Fibroblast of upper back skin (primary cell): ENCODE data around the gene ELOVL2.
"Not testable (repeated sequence)": the region's sequence is repeated elsewhere in the genome, so short reads cannot be mapped to it uniquely, and the experiment has no call there.

Experiments used
- DNase-seq: peaks from one replicate; pipeline ENCODE4 v3.0.0-alpha.2; 2013

The ELOVL2 gene

GRCh38 chr6:11043961-11044711 is at the start of gene ELOVL2:
TSS of gene ELOVL2 (minus strand) at chr6:11044305. CDS start at chr6:11044230, 75 bp downstream.
- DNase-seq: peak; percentile 41

GRCh38 chr6:11093376-11093625 is 49.2 kb upstream of the ELOVL2 start:
- DNase-seq: no peak

GRCh38 chr6:11092668-11093375 is 48.7 kb upstream of the ELOVL2 start:
- DNase-seq: peak; percentile 16

GRCh38 chr6:11091141-11091540 is 47.0 kb upstream of the ELOVL2 start:
- DNase-seq: not testable (repeated sequence)

- DNase-seq: no peak
These were observed 45.6 kb upstream of the ELOVL2 start for GRCh38 chr6:11089695-11090094.

- DNase-seq: not testable (repeated sequence)
These were observed 43.2 kb upstream of the ELOVL2 start for GRCh38 chr6:11087141-11087812.

- peak; percentile 77 for DNase-seq
These were observed 41.8 kb upstream of the ELOVL2 start for GRCh38 chr6:11085758-11086435.

GRCh38 chr6:11083956-11084355 is 39.9 kb upstream of the ELOVL2 start:
- DNase-seq: no peak

GRCh38 chr6:11083491-11083890 is 39.4 kb upstream of the ELOVL2 start:
- DNase-seq: peak; percentile 41

GRCh38 chr6:11080296-11080695 is 36.2 kb upstream of the ELOVL2 start:
- DNase-seq: no peak

GRCh38 chr6:11078266-11078665 is 34.2 kb upstream of the ELOVL2 start:
- no peak for DNase-seq

GRCh38 chr6:11076540-11076939 is 32.4 kb upstream of the ELOVL2 start:
- DNase-seq: no peak

GRCh38 chr6:11072101-11072500 is 28.0 kb upstream of the ELOVL2 start:
- DNase-seq: no peak

GRCh38 chr6:11069760-11070159 is 25.7 kb upstream of the ELOVL2 start:
- DNase-seq: no peak

GRCh38 chr6:11067348-11067747 is 23.2 kb upstream of the ELOVL2 start:
- DNase-seq: no peak

GRCh38 chr6:11066505-11067347 is 22.6 kb upstream of the ELOVL2 start:
- no peak for DNase-seq

GRCh38 chr6:11065436-11066202 is 21.5 kb upstream of the ELOVL2 start:
- DNase-seq: no peak

GRCh38 chr6:11064836-11065235 is 20.7 kb upstream of the ELOVL2 start:
- peak; percentile 13 for DNase-seq

GRCh38 chr6:11062715-11063114 is 18.6 kb upstream of the ELOVL2 start:
- DNase-seq: no peak

- no peak for DNase-seq
These were observed 18.0 kb upstream of the ELOVL2 start for GRCh38 chr6:11062083-11062482.

- DNase-seq: no peak
These were observed 14.3 kb upstream of the ELOVL2 start for GRCh38 chr6:11058406-11058805.

GRCh38 chr6:11056871-11057270 is 12.8 kb upstream of the ELOVL2 start:
- DNase-seq: no peak
